NCI-H1048 (cell line): ENCODE results near the gene GP9.
"Not testable (repeated sequence)": the region's sequence is repeated elsewhere in the genome, so short reads cannot be mapped to it uniquely, and the experiment has no call there.

Experiments used
- DNase-seq: peaks from one replicate; lab custom pipeline; 2025; lab: John Stamatoyannopoulos, UW

Gene GP9

GRCh38 chr3:129050556-129051295, 9.9 kb upstream of the GP9 start:
- no peak for DNase-seq

GRCh38 chr3:129051871-129052340, 8.7 kb upstream of the GP9 start:
- no peak for DNase-seq

- DNase-seq, result no peak
Measured at GRCh38 chr3:129052675-129053074, 7.9 kb upstream of the GP9 start.

- DNase-seq, result no peak
Measured at GRCh38 chr3:129054605-129055104, 5.9 kb upstream of the GP9 start.

GRCh38 chr3:129056451-129057173, 4.0 kb upstream of the GP9 start:
- no peak for DNase-seq

- no peak for DNase-seq
Measured at GRCh38 chr3:129057249-129057648, 3.3 kb upstream of the GP9 start.

GRCh38 chr3:129058441-129059200, 2.0 kb upstream of the GP9 start:
- peak; percentile 20 for DNase-seq

GRCh38 chr3:129059311-129059958, 1.1 kb upstream of the GP9 start:
- no peak for DNase-seq

- DNase-seq, result no peak
Measured at GRCh38 chr3:129061023-129061887, 676 bp downstream of the GP9 start.

- DNase-seq, result no peak
Measured at GRCh38 chr3:129061888-129062834, 1.6 kb downstream of the GP9 start.

- no peak for DNase-seq
Measured at GRCh38 chr3:129063091-129063640, 2.6 kb downstream of the GP9 start.

GRCh38 chr3:129063841-129064482, 3.4 kb downstream of the GP9 start:
- DNase-seq, result no peak

- DNase-seq, result no peak
Measured at GRCh38 chr3:129065016-129065719, 4.6 kb downstream of the GP9 start.

GRCh38 chr3:129065720-129066073, 5.1 kb downstream of the GP9 start:
- DNase-seq, result no peak

GRCh38 chr3:129067719-129068118, 7.1 kb downstream of the GP9 start:
- not testable (repeated sequence) for DNase-seq

- DNase-seq, result no peak
Measured at GRCh38 chr3:129068291-129068886, 7.8 kb downstream of the GP9 start.

GRCh38 chr3:129069313-129070085, 8.9 kb downstream of the GP9 start:
- not testable (repeated sequence) for DNase-seq
